Colonic mucosa (tissue), 4 donors: Measurements from ENCODE around the gene MPP7. TPM values are rescaled to one million over a fixed set of nuclear protein-coding genes. Genes with fewer than 3 reads are reported as not detected.

Source experiments
- DNase-seq: peaks from one replicate; pipeline ENCODE4 v3.0.0-alpha.2; 2020
- H3K27ac ChIP-seq: fragments of 200-600 bp; one replicate; pipeline ENCODE4 v1.8.0; 2021
- H3K27me3 ChIP-seq: fragments of 200-600 bp; one replicate; pipeline ENCODE4 v1.8.0; 2021
- H3K36me3 ChIP-seq: fragments of 200-600 bp; one replicate; pipeline ENCODE4 v1.8.0; 2021
- H3K4me1 ChIP-seq: fragments of 200-600 bp; one replicate; pipeline ENCODE4 v1.8.0; 2021; ENCODE audit warnings: mild to moderate bottlenecking
- H3K4me3 ChIP-seq: fragments of 200-600 bp; one replicate; pipeline ENCODE4 v1.8.0; 2021
- H3K9ac ChIP-seq, 2 donors: one replicate each; pipeline ENCODE4 v1.7.0; 2013; ENCODE audit warnings: control low read depth in 2 of 2, low read depth in 2 of 2, low read length in 2 of 2
- H3K9me3 ChIP-seq: fragments of 200-600 bp; one replicate; pipeline ENCODE4 v1.8.0; 2021
- intact Hi-C: fragments of 100-400 bp; cut with DNase I; formaldehyde crosslinking; loops from one replicate; pipeline ENCODE4 v1.14.1; 2022
- total RNA-seq, 2 donors: library from RNA; stranded (reverse); fragmentation: NEBNext Ultra II Directional in 1 of 2; extraction: Animal tissue kit (Norgen Biotek cat#: 25700) in 1 of 2; gene quantifications; one replicate each; pipeline ENCODE4 v1.2.1, GENCODE V29; 2021
- TF ChIP-seq, protein P1 (sequence below): fragments of 200-600 bp; IDR thresholded peaks from one replicate; pipeline ENCODE4 v1.8.0; 2022; ENCODE audit warnings: antibody characterized with exemption, mild to moderate bottlenecking
- donor health status: healthy.
- donor health status: DM: no; HTN: no; CAD: no.
- donor health status: DM: no; HTN: no; CAD: no.

The MPP7 gene
- total RNA-seq, 2 donors from 2014 or later = 25.7 to 30.8 TPM

DNA sequence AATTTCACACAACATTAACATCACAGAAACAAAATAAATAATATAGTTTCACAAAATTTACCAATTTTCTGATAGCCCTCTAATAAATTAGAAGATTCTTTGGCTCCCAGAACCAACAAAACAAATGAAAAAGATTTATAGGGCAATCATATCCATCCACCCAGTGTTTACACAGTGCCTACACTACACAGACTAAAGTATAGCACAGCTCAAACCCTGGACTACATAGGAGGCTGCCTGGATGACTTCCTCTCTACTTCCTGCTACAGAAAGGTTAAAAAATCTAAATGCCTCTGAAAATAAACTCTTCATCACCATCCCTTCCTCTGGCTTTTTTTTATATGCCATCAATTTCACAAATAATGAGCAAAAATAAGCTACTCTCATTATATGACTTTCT lies 28.4 kb downstream of the MPP7 start:
- intact Hi-C loops = no loop called here
- Histone ChIP-seq H3K4me1 (peaks cover 3% of the 10 kb centered on the region), H3K27ac (no peak overlapping the region), H3K4me3 (no peak overlapping the region), H3K9me3 (no peaks in the 10 kb centered on the region), H3K36me3 (no peaks in the 10 kb centered on the region), H3K27me3 (no peaks in the 10 kb centered on the region), H3K9ac (no peak overlapping the region)
- TF ChIP-seq, protein P1, sequence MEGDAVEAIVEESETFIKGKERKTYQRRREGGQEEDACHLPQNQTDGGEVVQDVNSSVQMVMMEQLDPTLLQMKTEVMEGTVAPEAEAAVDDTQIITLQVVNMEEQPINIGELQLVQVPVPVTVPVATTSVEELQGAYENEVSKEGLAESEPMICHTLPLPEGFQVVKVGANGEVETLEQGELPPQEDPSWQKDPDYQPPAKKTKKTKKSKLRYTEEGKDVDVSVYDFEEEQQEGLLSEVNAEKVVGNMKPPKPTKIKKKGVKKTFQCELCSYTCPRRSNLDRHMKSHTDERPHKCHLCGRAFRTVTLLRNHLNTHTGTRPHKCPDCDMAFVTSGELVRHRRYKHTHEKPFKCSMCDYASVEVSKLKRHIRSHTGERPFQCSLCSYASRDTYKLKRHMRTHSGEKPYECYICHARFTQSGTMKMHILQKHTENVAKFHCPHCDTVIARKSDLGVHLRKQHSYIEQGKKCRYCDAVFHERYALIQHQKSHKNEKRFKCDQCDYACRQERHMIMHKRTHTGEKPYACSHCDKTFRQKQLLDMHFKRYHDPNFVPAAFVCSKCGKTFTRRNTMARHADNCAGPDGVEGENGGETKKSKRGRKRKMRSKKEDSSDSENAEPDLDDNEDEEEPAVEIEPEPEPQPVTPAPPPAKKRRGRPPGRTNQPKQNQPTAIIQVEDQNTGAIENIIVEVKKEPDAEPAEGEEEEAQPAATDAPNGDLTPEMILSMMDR = no peak
- no peak for DNase-seq

DNA sequence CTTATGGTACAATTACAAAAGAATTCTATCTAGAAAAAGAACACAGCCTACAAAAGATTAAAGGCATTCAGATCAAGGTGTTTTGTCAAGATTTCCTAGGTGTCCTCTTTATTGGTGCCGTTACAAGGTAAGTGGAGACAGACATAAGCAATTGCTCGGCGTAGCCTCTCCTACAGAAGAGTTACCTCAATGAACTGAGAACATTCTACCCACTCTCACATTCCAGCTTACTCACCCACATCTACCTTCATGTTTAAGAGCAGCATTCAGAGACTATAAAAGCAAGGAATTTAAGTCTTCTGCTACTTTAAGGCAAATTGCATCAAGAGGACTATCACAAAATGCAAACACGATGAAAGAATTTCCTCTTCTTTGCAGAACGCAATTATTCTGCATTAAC lies 29.5 kb downstream of the MPP7 start:
- H3K27me3 ChIP-seq = no peaks in the 10 kb centered on the region
- H3K4me1 ChIP-seq = peaks cover 3% of the 10 kb centered on the region
- no peak for DNase-seq
- TF ChIP-seq, protein P1 = no peak
- H3K36me3 ChIP-seq = no peaks in the 10 kb centered on the region
- intact Hi-C loops = no loop called here
- H3K9me3 ChIP-seq = no peaks in the 10 kb centered on the region
- H3K4me3 ChIP-seq = no peak overlapping the region
- no peak overlapping the region for H3K27ac ChIP-seq
- H3K9ac ChIP-seq = no peak overlapping the region

DNA sequence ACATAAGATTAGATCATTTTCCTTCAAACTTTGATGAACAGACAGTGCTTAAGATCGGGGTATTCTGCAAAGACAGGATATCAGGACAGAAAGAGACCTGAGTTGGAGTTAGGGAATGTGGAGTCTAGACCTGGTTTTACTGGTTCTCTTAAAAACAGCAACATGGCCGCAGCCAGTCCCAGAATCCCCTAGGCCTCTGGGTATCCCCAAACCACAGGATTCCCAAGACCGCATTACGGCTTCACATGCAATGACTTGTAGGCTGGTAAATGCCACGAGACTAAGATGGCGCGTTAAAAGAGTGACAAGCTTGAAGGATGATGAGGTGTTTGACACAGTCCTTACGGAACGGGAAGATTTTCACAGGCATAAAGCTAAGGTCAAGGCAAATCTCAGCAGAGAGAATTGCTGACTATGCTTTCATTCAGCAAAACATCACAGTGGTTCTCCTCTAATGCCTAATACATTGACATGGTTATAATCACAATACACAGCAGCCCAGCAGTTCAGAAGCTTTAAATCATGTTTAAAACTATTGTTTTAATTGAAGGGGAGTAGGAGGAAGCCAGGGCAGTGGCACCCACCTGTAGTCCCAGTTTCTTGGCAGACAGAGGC lies 32.9 kb downstream of the MPP7 start:
- TF ChIP-seq, protein P1 = no peak
- no peak for DNase-seq
- Histone ChIP-seq H3K9me3 (no peaks in the 10 kb centered on the region), H3K36me3 (no peaks in the 10 kb centered on the region), H3K9ac (no peak overlapping the region), H3K27me3 (no peaks in the 10 kb centered on the region), H3K4me1 (peaks cover 3% of the 10 kb centered on the region), H3K4me3 (no peak overlapping the region), H3K27ac (no peak overlapping the region)
- intact Hi-C loops = no loop called here

DNA sequence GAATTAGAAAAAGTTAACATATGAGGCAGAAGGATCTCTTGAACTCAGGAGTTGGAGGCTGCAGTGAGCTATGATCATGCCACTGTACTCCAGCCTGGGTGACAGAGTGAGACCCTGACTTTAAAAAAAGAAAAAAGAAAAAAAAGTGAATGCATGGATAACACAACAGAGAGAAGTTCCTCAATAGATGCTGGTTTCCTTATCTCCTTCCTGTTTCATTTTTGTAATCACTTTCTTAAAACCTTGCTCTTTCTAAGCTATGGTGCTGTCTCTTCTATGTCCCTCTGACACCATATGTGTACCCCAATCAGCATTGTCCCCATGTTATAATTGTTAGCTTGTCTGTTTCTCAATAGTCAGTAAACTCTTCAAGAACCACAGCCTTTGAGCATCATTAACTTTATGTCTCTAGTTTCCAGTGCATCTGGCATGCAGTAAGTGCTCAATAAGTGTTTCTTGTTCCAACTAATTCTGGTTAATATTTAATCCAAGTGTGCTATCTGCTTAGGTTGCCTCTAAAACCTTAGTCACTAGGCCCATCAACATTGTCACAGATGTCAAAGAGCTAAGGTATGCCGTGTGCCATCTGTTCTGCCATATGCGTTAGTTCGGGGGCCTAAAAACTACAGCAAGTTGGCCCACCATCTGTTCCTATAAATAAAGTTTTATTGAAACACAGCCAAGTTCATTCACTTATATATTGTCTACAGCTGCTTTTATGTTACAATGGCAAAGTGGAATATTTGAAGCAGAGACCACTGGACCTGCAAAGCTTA lies 36.2 kb downstream of the MPP7 start:
- H3K27ac ChIP-seq = no peak overlapping the region
- no peak overlapping the region for H3K9ac ChIP-seq
- no peaks in the 10 kb centered on the region for H3K4me1 ChIP-seq
- TF ChIP-seq, protein P1 = no peak
- H3K9me3 ChIP-seq = no peaks in the 10 kb centered on the region
- DNase-seq = no peak
- H3K4me3 ChIP-seq = no peak overlapping the region
- intact Hi-C loops = no loop called here
- H3K36me3 ChIP-seq = no peaks in the 10 kb centered on the region
- H3K27me3 ChIP-seq = no peaks in the 10 kb centered on the region

DNA sequence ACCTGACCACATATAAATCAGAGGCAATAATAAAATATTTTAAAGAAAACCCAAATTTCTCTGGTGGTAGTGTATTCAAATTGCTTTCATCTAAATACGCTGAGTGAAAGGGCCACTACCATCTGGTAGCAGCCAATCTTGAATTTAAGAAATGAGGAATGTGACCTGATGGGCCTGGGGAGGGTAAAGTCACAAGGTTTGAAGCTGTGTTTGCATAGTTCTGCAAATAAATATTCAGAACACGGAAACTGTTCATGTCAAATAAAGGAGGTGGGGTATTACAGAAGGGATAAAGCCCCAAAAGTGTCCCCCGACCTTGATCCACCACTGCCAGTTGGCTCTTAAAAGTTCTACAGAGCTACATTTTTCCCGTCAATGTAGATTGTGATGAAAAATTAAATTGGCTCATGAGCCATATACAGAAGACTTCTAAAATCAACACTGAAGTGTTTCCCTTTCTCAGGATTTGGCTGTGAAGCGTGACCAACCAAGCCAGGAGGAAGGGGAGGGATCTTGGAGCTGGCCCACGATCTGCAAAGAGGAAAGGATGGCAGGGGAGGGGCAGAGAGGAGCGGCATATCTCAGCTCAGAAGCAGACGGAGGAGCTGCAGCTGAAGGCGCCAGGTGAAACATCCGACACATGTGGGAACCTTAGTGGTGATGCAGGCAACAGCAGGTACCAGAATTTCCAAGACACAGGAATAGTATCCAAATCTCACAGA lies 39.6 kb downstream of the MPP7 start:
- H3K4me1 ChIP-seq = no peaks in the 10 kb centered on the region
- no peaks in the 10 kb centered on the region for H3K9me3 ChIP-seq
- TF ChIP-seq, protein P1 = no peak
- no peak overlapping the region for H3K4me3 ChIP-seq
- H3K27me3 ChIP-seq = no peaks in the 10 kb centered on the region
- H3K27ac ChIP-seq = peak overlapping the region; percentile 32
- no peak overlapping the region for H3K9ac ChIP-seq
- intact Hi-C loops = no loop called here
- DNase-seq = peak; percentile 66
- H3K36me3 ChIP-seq = no peaks in the 10 kb centered on the region
